Astrocyte (in vitro differentiated cells and primary cell): ENCODE measurements around the gene HOMER1.

Experiments
- CTCF ChIP-seq: IDR thresholded peaks from 2 replicates; pipeline ENCODE4 v1.5.1; 2011; ENCODE audit warnings: low read depth, mild to moderate bottlenecking, inconsistent platforms, low read length, moderate library complexity; ENCODE audit not compliant: insufficient read depth
- EZH2 ChIP-seq: IDR thresholded peaks from 2 replicates; pipeline ENCODE4 v1.6.1; 2012; ENCODE audit warnings: mild to moderate bottlenecking, low read length, inconsistent platforms; ENCODE audit not compliant: insufficient read depth

GRCh38 chr5:79386679-79387078 lies 127.3 kb downstream of the HOMER1 start:
- TF ChIP-seq CTCF (no peak), EZH2 (no peak)
